ENCODE data around the gene RPL10A. TPM values are rescaled to one million over a fixed set of nuclear protein-coding genes. Genes with fewer than 3 reads are reported as not detected.
A peak's percentile ranks its signal among the peaks of the same experiment; 100 is the strongest.

The RPL10A gene
- total and polyA plus RNA-seq, 8 donors, result 858 to 2,634 (median 2,475) TPM

GRCh38 chr6:35474131-35474941 is 6.1 kb downstream of the RPL10A start:
- DNase-seq, result peak in 1 of 4 donors; percentile 47
- Histone ChIP-seq H3K36me3 (peaks cover 0 to 73% of the 10 kb centered on the region in 2 donors), H3K9me3 (no peaks in the 10 kb centered on the region), H3K4me1 (peaks cover 15 to 31% of the 10 kb centered on the region in 2 donors), H3K27me3 (no peaks in the 10 kb centered on the region), H3K4me3 (no peak overlapping the region), H3K27ac (no peak overlapping the region)
- intact Hi-C loops (cut with DNase I), result no loop called here
- no peak for ATAC-seq
- TF ChIP-seq, protein P1, sequence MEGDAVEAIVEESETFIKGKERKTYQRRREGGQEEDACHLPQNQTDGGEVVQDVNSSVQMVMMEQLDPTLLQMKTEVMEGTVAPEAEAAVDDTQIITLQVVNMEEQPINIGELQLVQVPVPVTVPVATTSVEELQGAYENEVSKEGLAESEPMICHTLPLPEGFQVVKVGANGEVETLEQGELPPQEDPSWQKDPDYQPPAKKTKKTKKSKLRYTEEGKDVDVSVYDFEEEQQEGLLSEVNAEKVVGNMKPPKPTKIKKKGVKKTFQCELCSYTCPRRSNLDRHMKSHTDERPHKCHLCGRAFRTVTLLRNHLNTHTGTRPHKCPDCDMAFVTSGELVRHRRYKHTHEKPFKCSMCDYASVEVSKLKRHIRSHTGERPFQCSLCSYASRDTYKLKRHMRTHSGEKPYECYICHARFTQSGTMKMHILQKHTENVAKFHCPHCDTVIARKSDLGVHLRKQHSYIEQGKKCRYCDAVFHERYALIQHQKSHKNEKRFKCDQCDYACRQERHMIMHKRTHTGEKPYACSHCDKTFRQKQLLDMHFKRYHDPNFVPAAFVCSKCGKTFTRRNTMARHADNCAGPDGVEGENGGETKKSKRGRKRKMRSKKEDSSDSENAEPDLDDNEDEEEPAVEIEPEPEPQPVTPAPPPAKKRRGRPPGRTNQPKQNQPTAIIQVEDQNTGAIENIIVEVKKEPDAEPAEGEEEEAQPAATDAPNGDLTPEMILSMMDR (IDR thresholded peaks at IDR 0.05), result no peak

- intact Hi-C loops (cut with DNase I), result no loop called here
- DNase-seq (no peak), ATAC-seq (no peak)
- Histone ChIP-seq H3K36me3 (peaks cover 0 to 73% of the 10 kb centered on the region in 2 donors), H3K4me1 (peaks cover 10 to 23% of the 10 kb centered on the region in 2 donors), H3K9me3 (no peaks in the 10 kb centered on the region), H3K27me3 (no peaks in the 10 kb centered on the region), H3K4me3 (no peak overlapping the region), H3K27ac (no peak overlapping the region)
- TF ChIP-seq, protein P1 (IDR thresholded peaks at IDR 0.05), result no peak
Measured at GRCh38 chr6:35474942-35475570, 6.9 kb downstream of the RPL10A start.

DNA sequence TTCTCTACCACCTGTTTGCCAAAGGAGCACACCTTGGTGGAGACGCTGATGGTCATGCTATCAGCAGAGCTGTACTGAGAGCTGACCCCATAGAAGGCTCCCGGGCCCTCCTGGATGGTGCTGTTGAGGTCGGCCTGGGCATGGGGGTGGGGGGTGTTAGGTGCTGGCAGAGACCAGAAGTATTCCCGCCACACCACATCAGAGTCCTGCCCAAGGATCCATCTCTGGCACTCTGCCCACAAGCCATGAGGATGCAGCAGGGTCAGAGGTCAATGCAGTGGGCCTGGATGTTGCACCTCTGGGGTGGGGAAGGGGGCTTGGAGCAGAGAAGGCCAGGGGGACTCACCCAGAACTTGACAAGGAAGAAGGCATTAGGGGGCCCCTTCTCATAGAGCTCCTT is 7.4 kb downstream of the RPL10A start:
- no peak for ATAC-seq
- TF ChIP-seq, protein P1 (IDR thresholded peaks at IDR 0.05), result no peak

GRCh38 chr6:35476004-35476403 is 7.8 kb downstream of the RPL10A start:
- H3K4me3 ChIP-seq, result no peak overlapping the region
- H3K27me3 ChIP-seq, result no peaks in the 10 kb centered on the region
- no peak for DNase-seq
- no peak for ATAC-seq
- H3K36me3 ChIP-seq, result peaks cover 0 to 68% of the 10 kb centered on the region in 2 donors
- intact Hi-C loops (cut with DNase I), result no loop called here
- no peaks in the 10 kb centered on the region for H3K9me3 ChIP-seq
- H3K4me1 ChIP-seq, result peaks cover 6 to 15% of the 10 kb centered on the region in 2 donors
- TF ChIP-seq, protein P1 (IDR thresholded peaks at IDR 0.05), result no peak
- no peak overlapping the region for H3K27ac ChIP-seq

More for the DNA sequence above, 7.4 kb downstream of the RPL10A start:
- Histone ChIP-seq H3K27ac (no peak overlapping the region), H3K9me3 (no peaks in the 10 kb centered on the region), H3K4me1 (peaks cover 6 to 19% of the 10 kb centered on the region in 2 donors), H3K27me3 (no peaks in the 10 kb centered on the region), H3K36me3 (peaks cover 0 to 72% of the 10 kb centered on the region in 2 donors), H3K4me3 (no peak overlapping the region)
- DNase-seq, result peak in 1 of 4 donors; percentile 39
- intact Hi-C loops (cut with DNase I), result no loop called here

GRCh38 chr6:35477028-35477427 is 8.8 kb downstream of the RPL10A start:
- Histone ChIP-seq H3K9me3 (no peaks in the 10 kb centered on the region), H3K27me3 (no peaks in the 10 kb centered on the region), H3K4me1 (peaks cover 2 to 5% of the 10 kb centered on the region in 2 donors), H3K36me3 (peaks cover 0 to 58% of the 10 kb centered on the region in 2 donors), H3K4me3 (no peak overlapping the region), H3K27ac (no peak overlapping the region)
- intact Hi-C loops (cut with DNase I), result no loop called here
- DNase-seq (no peak), ATAC-seq (no peak)
- TF ChIP-seq, protein P1 (IDR thresholded peaks at IDR 0.05), result no peak

Measured in left lung (tissue), 10 donors.